CD4-positive, alpha-beta T cell (primary cell): ENCODE results near the gene ENC1. TPM values are rescaled to one million over a fixed set of nuclear protein-coding genes. Genes with fewer than 3 reads are reported as not detected.

Experiments
- ATAC-seq: fragments of 200-7000 bp; cut with Tn5 transposase; one replicate; pipeline ENCODE4 v1.10.0; 2022; ENCODE audit warnings: mild to moderate bottlenecking; ENCODE audit not compliant: poor library complexity
- CTCF ChIA-PET: fragments of 350-600 bp; sonication (Branson Sonifier 250); formaldehyde crosslinking; loops from one replicate; lab custom pipeline; 2021; ENCODE audit warnings: antibody characterized with exemption, inconsistent platforms; lab: Charles Lee
- POLR2A ChIA-PET: fragments of 350-600 bp; sonication (Branson Sonifier 250); formaldehyde crosslinking; loops from one replicate; lab custom pipeline; 2021; ENCODE audit warnings: antibody characterized with exemption, inconsistent platforms; lab: Charles Lee
- DNase-seq, 14 experiments: peaks; one replicate each; pipeline ENCODE4 v3.0.0-alpha.2; 2013 to 2020; ENCODE audit warnings: mixed read lengths in 2 of 14
- H3K27ac ChIP-seq, 2 donors: one replicate each; pipeline versions ENCODE4 v1.5.1 to v1.7.0; 2013; ENCODE audit warnings: low read length in 2 of 2, low read depth in 1 of 2, mild to moderate bottlenecking in 1 of 2
- H3K27me3 ChIP-seq, 2 experiments: 1 replicate in 1 of 2; 2 replicates in 1 of 2; pipeline versions ENCODE4 v1.6.1 to v1.7.0; 2013; ENCODE audit warnings: low read length in 2 of 2, control low read depth in 1 of 2, mild to moderate bottlenecking in 1 of 2, moderate library complexity in 1 of 2; ENCODE audit not compliant: insufficient read depth in 2 of 2, control insufficient read depth in 1 of 2
- H3K36me3 ChIP-seq: one replicate; pipeline ENCODE4 v1.6.1; 2013; ENCODE audit warnings: low read length, control low read depth; ENCODE audit not compliant: insufficient read depth
- H3K4me1 ChIP-seq: one replicate; pipeline ENCODE4 v1.6.1; 2013; ENCODE audit warnings: low read length, control low read depth; ENCODE audit not compliant: insufficient read depth
- H3K4me3 ChIP-seq: one replicate; pipeline ENCODE4 v1.5.1; 2013; ENCODE audit warnings: mild to moderate bottlenecking, low read length, moderate library complexity
- H3K9me3 ChIP-seq, 2 experiments: 1 replicate in 1 of 2; 2 replicates in 1 of 2; pipeline versions ENCODE4 v1.6.1 to v1.7.0; 2013; ENCODE audit warnings: low read length in 2 of 2, mild to moderate bottlenecking in 2 of 2, control low read depth in 1 of 2, moderate library complexity in 1 of 2; ENCODE audit not compliant: control insufficient read depth in 1 of 2, insufficient read depth in 1 of 2
- H3K27ac Mint-ChIP-seq: one replicate; pipeline ENCODE4 v1.8.0; 2020; ENCODE audit warnings: mixed read lengths
- H3K27me3 Mint-ChIP-seq: one replicate; pipeline ENCODE4 v1.8.0; 2021; ENCODE audit warnings: mixed read lengths
- H3K36me3 Mint-ChIP-seq: one replicate; pipeline ENCODE4 v1.8.0; 2021; ENCODE audit warnings: low read depth, mixed read lengths
- H3K4me1 Mint-ChIP-seq: one replicate; pipeline ENCODE4 v1.8.0; 2021; ENCODE audit warnings: low read depth, mixed read lengths
- H3K4me3 Mint-ChIP-seq: one replicate; pipeline ENCODE4 v1.8.0; 2020; ENCODE audit warnings: mild to moderate bottlenecking, mixed read lengths
- H3K9me3 Mint-ChIP-seq: one replicate; pipeline ENCODE4 v1.8.0; 2020; ENCODE audit warnings: mixed read lengths
- CTCF ChIP-seq: fragments of 200-600 bp; IDR thresholded peaks from one replicate; pipeline ENCODE4 v1.8.0; 2022; ENCODE audit warnings: antibody characterized with exemption, mild to moderate bottlenecking
- intact Hi-C, 2 experiments: fragments of 100-400 bp; cut with DNase I in 1 of 2; cut with micrococcal nuclease in 1 of 2; formaldehyde crosslinking; loops; one replicate each; pipeline versions ENCODE4 v1.15.1 to v1.9.0; 2023 to 2025; cut with DNase I, micrococcal nuclease
- total RNA-seq, 174 experiments: library from RNA in 2 of 174; stranded (reverse) in 2 of 174; gene quantifications; one replicate each; pipeline ENCODE4 v1.2.3 and lab custom pipeline; 2021 to 2026

ENC1 gene
- total RNA-seq, 2 experiments from 2014 or later: 39.6 to 40.1 TPM

GRCh38 chr5:74639807-74640449 is 600 bp downstream of the ENC1 start:
- peak overlapping the region; percentile 83 for H3K4me3 ChIP-seq
- peaks cover 37% of the 10 kb centered on the region for H3K4me1 Mint-ChIP-seq
- no peaks in the 10 kb centered on the region for H3K9me3 ChIP-seq
- POLR2A ChIA-PET: interaction anchor here (0.7 to 2.8 kb wide), 10 partner anchors 10 to 1074 kb away, joined by 3 to 32 read pairs (median 4); partner anchors contain the start of genes ANKRD31 and UTP15
- no peak for TF ChIP-seq CTCF
- H3K4me1 ChIP-seq: peaks cover 32% of the 10 kb centered on the region
- DNase-seq (peak in 12 of 14 experiments; percentile 2 to 54 (median 19)), ATAC-seq (peak; percentile 39)
- peaks cover 0 to 6% of the 10 kb centered on the region in 2 experiments for H3K27me3 ChIP-seq
- CTCF ChIA-PET: interaction anchor here (0.6 to 1.2 kb wide), 4 partner anchors 9 to 53 kb away, joined by 3 to 5 read pairs (median 4); no protein-coding TSS in a partner anchor
- no peak overlapping the region for H3K27ac ChIP-seq
- H3K9me3 Mint-ChIP-seq: no peaks in the 10 kb centered on the region
- H3K27ac Mint-ChIP-seq: peak overlapping the region; percentile 75
- peaks cover 5% of the 10 kb centered on the region for H3K27me3 Mint-ChIP-seq
- H3K36me3 Mint-ChIP-seq: peaks cover 7% of the 10 kb centered on the region
- H3K4me3 Mint-ChIP-seq: peak overlapping the region; percentile 84
- intact Hi-C loops: loop anchor here (1.0 to 10.0 kb wide), 6 partner anchors 10 to 583 kb away; no protein-coding TSS in a partner anchor
- H3K36me3 ChIP-seq: no peaks in the 10 kb centered on the region

DNA sequence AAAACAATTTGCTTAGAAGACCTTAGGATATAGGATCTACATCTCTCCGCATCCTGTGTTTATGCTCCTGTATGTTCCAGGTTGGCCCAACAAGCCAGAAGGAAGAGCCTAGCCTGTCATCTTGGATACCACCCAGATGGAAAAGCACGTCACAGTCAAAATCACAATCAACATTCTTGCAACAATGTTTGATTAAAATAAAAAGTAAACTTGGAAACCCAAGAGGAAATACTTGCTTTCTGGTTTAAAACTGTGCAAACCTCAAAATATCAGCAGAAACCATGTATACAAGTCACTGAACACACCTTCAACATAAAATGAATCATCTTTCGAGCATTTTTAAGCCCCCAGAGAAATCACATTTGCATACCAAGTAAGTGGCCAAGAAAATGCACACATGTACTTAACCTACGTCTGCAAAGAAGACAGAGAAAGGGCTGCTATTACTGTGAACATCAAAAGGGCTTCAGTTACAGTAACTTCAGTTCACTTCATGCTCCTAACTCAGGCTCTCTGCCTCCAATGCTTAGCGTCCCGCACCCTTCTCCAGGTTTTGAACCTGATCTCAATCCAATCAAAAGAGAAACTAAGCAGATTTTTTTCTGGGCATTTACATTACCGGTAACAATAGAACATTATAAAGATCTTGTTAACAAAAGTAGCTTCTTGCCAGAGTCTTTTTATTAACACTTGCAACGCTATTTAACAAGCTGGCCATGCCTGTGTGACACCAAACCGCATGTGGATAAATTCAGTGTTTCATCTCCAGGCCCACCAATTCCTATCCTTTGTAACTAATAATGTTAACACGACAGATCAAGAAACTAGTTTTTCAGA is 1.3 kb downstream of the ENC1 start:
- H3K27ac ChIP-seq: no peak overlapping the region
- Mint-ChIP-seq H3K27me3 (peaks cover 5% of the 10 kb centered on the region), H3K36me3 (peaks cover 7% of the 10 kb centered on the region), H3K27ac (peak overlapping the region; percentile 75), H3K9me3 (no peaks in the 10 kb centered on the region), H3K4me3 (peak overlapping the region; percentile 84), H3K4me1 (peaks cover 37% of the 10 kb centered on the region)
- H3K9me3 ChIP-seq: no peaks in the 10 kb centered on the region
- DNase-seq: peak in 1 of 14 experiments; percentile 17
- peaks cover 32% of the 10 kb centered on the region for H3K4me1 ChIP-seq
- intact Hi-C loops: no loop called here
- ATAC-seq: peak; percentile 10
- peaks cover 0 to 6% of the 10 kb centered on the region in 2 experiments for H3K27me3 ChIP-seq
- TF ChIP-seq CTCF: no peak
- ChIA-PET CTCF (interaction anchor here (1.1 to 1.2 kb wide), 2 partner anchors 8 to 10 kb away, joined by 4 to 5 read pairs; no protein-coding TSS in a partner anchor), POLR2A (interaction anchor here (1.4 to 2.8 kb wide), 5 partner anchors 9 to 297 kb away, joined by 4 to 32 read pairs (median 5); no protein-coding TSS in a partner anchor)
- H3K36me3 ChIP-seq: no peaks in the 10 kb centered on the region
- H3K4me3 ChIP-seq: peak overlapping the region; percentile 83

GRCh38 chr5:74638544-74638969 is 2.0 kb downstream of the ENC1 start:
- DNase-seq (no peak), ATAC-seq (no peak)
- ChIA-PET POLR2A (no interaction called here), CTCF (interaction anchor here (0.6 kb wide), 1 partner anchor 725 kb away, joined by 3 read pairs; no protein-coding TSS in a partner anchor)
- no peaks in the 10 kb centered on the region for H3K36me3 ChIP-seq
- TF ChIP-seq CTCF: no peak
- no peak overlapping the region for H3K4me3 ChIP-seq
- H3K27ac Mint-ChIP-seq: peak overlapping the region; percentile 75
- peak overlapping the region; percentile 84 for H3K4me3 Mint-ChIP-seq
- peaks cover 32% of the 10 kb centered on the region for H3K4me1 ChIP-seq
- no peaks in the 10 kb centered on the region for H3K9me3 ChIP-seq
- H3K36me3 Mint-ChIP-seq: peaks cover 7% of the 10 kb centered on the region
- H3K27ac ChIP-seq: no peak overlapping the region
- peaks cover 5% of the 10 kb centered on the region for H3K27me3 Mint-ChIP-seq
- H3K4me1 Mint-ChIP-seq: peaks cover 37% of the 10 kb centered on the region
- intact Hi-C loops: no loop called here
- H3K9me3 Mint-ChIP-seq: no peaks in the 10 kb centered on the region
- H3K27me3 ChIP-seq: peaks cover 0 to 6% of the 10 kb centered on the region in 2 experiments
